Neural progenitor cell (in vitro differentiated cells): ENCODE measurements around the gene ARF1. TPM values are rescaled to one million over a fixed set of nuclear protein-coding genes. Genes with fewer than 3 reads are reported as not detected.

Experiments used
- DNase-seq: peaks from one replicate; pipeline ENCODE4 v3.0.0-alpha.2; 2016; ENCODE audit warnings: low spot score
- H2AFZ ChIP-seq: fragments of 200-600 bp; sonication (generic); replicated peaks from 2 replicates; pipeline ENCODE4 v1.6.1; 2016; ENCODE audit warnings: antibody characterized with exemption
- H3F3A ChIP-seq: fragments of 200-600 bp; sonication (generic); 2 replicates; pipeline ENCODE4 v1.6.1; 2016; ENCODE audit warnings: antibody characterized with exemption, low read depth
- H3K27ac ChIP-seq: fragments of 200-600 bp; sonication (generic); 2 replicates; pipeline ENCODE4 v1.5.1; 2016; ENCODE audit warnings: mild to moderate bottlenecking
- H3K27me3 ChIP-seq: fragments of 200-600 bp; sonication (generic); 2 replicates; pipeline ENCODE4 v1.6.1; 2016; ENCODE audit warnings: mild to moderate bottlenecking, moderate library complexity
- H3K36me3 ChIP-seq: fragments of 200-600 bp; sonication (generic); 2 replicates; pipeline ENCODE4 v1.5.1; 2016
- H3K4me1 ChIP-seq: fragments of 200-600 bp; sonication (generic); 2 replicates; pipeline ENCODE4 v1.6.1; 2016; ENCODE audit warnings: mixed run types
- H3K4me2 ChIP-seq: fragments of 200-600 bp; sonication (generic); 2 replicates; pipeline ENCODE4 v1.6.1; 2016
- H3K4me3 ChIP-seq: fragments of 200-600 bp; sonication (generic); 2 replicates; pipeline ENCODE4 v1.5.1; 2016
- H3K79me2 ChIP-seq: fragments of 200-600 bp; sonication (generic); 2 replicates; pipeline ENCODE4 v1.6.1; 2016; ENCODE audit warnings: low read depth
- H3K9ac ChIP-seq: fragments of 200-600 bp; sonication (generic); 2 replicates; pipeline ENCODE4 v1.6.1; 2016
- H3K9me3 ChIP-seq: fragments of 200-600 bp; sonication (generic); 2 replicates; pipeline ENCODE4 v1.5.1; 2016; ENCODE audit warnings: low read depth
- H4K20me1 ChIP-seq: fragments of 200-600 bp; sonication (generic); 2 replicates; pipeline ENCODE4 v1.6.1; 2016; ENCODE audit warnings: low read depth
- H3K27ac Mint-ChIP-seq: 3 replicates; pipeline ENCODE4 v1.8.0; 2021; ENCODE audit warnings: mixed read lengths
- H3K27me3 Mint-ChIP-seq: 2 replicates; pipeline ENCODE4 v1.8.0; 2022; ENCODE audit warnings: low read depth, mild to moderate bottlenecking, inconsistent platforms, moderate library complexity, mixed read lengths; ENCODE audit not compliant: insufficient read depth
- H3K36me3 Mint-ChIP-seq: 3 replicates; pipeline ENCODE4 v1.8.0; 2021; ENCODE audit warnings: mixed read lengths
- H3K4me1 Mint-ChIP-seq: 3 replicates; pipeline ENCODE4 v1.8.0; 2021; ENCODE audit warnings: mixed read lengths
- H3K4me3 Mint-ChIP-seq: 3 replicates; pipeline ENCODE4 v1.8.0; 2021; ENCODE audit warnings: mild to moderate bottlenecking, moderate library complexity, mixed read lengths
- H3K9me3 Mint-ChIP-seq: 3 replicates; pipeline ENCODE4 v1.8.0; 2020; ENCODE audit warnings: mixed read lengths
- CTCF ChIP-seq: fragments of 200-600 bp; sonication (generic); IDR thresholded peaks from 2 replicates; pipeline ENCODE4 v1.5.1; 2017; ENCODE audit warnings: antibody characterized with exemption, mild to moderate bottlenecking
- EZH2 ChIP-seq: fragments of 200-600 bp; sonication (generic); IDR thresholded peaks from 2 replicates; pipeline ENCODE4 v1.6.1; 2017; ENCODE audit warnings: antibody characterized with exemption, mild to moderate bottlenecking, moderate library complexity
- EZH2phosphoT487 ChIP-seq: fragments of 200-600 bp; sonication (generic); IDR thresholded peaks from 2 replicates; pipeline ENCODE4 v1.6.1; 2017; ENCODE audit warnings: antibody characterized with exemption
- total RNA-seq: library from RNA; depleted of rRNA; stranded (reverse); fragments of >200 nt; gene quantifications from 2 replicates; pipeline ENCODE4 v1.2.3, GENCODE V29; 2015; ENCODE audit warnings: low replicate concordance

Gene ARF1
- total RNA-seq, 1 donor from 2014 or later, result 95.1 TPM

- TF ChIP-seq EZH2 (no peak), EZH2phosphoT487 (no peak), CTCF (no peak)
- no peak overlapping the region for H3K4me2 ChIP-seq
- H3K27ac Mint-ChIP-seq, result no peak overlapping the region
- H4K20me1 ChIP-seq, result no peaks in the 10 kb centered on the region
- no peaks in the 10 kb centered on the region for H3K36me3 ChIP-seq
- H3K4me3 ChIP-seq, result no peak overlapping the region
- H3K9me3 ChIP-seq, result peaks cover 4% of the 10 kb centered on the region
- H3K27me3 Mint-ChIP-seq, result peaks cover 9% of the 10 kb centered on the region
- H2AFZ ChIP-seq, result no peak overlapping the region
- no peak overlapping the region for H3K4me3 Mint-ChIP-seq
- peaks cover 4% of the 10 kb centered on the region for H3K9me3 Mint-ChIP-seq
- peaks cover 14% of the 10 kb centered on the region for H3K4me1 Mint-ChIP-seq
- H3K36me3 Mint-ChIP-seq, result no peaks in the 10 kb centered on the region
- peaks cover 3% of the 10 kb centered on the region for H3K4me1 ChIP-seq
- H3K27me3 ChIP-seq, result peaks cover 8% of the 10 kb centered on the region
- peaks cover 14% of the 10 kb centered on the region for H3K79me2 ChIP-seq
- no peak overlapping the region for H3K27ac ChIP-seq
- H3F3A ChIP-seq, result no peaks in the 10 kb centered on the region
- H3K9ac ChIP-seq, result no peak overlapping the region
- no peak for DNase-seq
These were observed 29.7 kb downstream of the ARF1 start for GRCh38 chr1:228112167-228112566.

GRCh38 chr1:228112617-228113016, 30.1 kb downstream of the ARF1 start:
- Histone ChIP-seq H3K4me2 (no peak overlapping the region), H3K9ac (no peak overlapping the region), H3K9me3 (peaks cover 6% of the 10 kb centered on the region), H3K4me3 (no peak overlapping the region), H4K20me1 (no peaks in the 10 kb centered on the region), H3K27ac (no peak overlapping the region), H3K36me3 (no peaks in the 10 kb centered on the region), H3K4me1 (peaks cover 3% of the 10 kb centered on the region), H3F3A (no peaks in the 10 kb centered on the region), H3K79me2 (peaks cover 14% of the 10 kb centered on the region), H2AFZ (no peak overlapping the region), H3K27me3 (peaks cover 8% of the 10 kb centered on the region)
- Mint-ChIP-seq H3K4me1 (peaks cover 14% of the 10 kb centered on the region), H3K36me3 (peaks cover 1% of the 10 kb centered on the region), H3K9me3 (peaks cover 7% of the 10 kb centered on the region), H3K4me3 (no peak overlapping the region), H3K27me3 (peaks cover 9% of the 10 kb centered on the region), H3K27ac (no peak overlapping the region)
- no peak for TF ChIP-seq CTCF
- no peak for TF ChIP-seq EZH2
- no peak for TF ChIP-seq EZH2phosphoT487
- no peak for DNase-seq

GRCh38 chr1:228114827-228115226, 32.3 kb downstream of the ARF1 start:
- Histone ChIP-seq H3K79me2 (no peaks in the 10 kb centered on the region), H3K36me3 (no peaks in the 10 kb centered on the region), H4K20me1 (no peaks in the 10 kb centered on the region), H3K4me3 (no peak overlapping the region), H3K9ac (no peak overlapping the region), H3F3A (no peaks in the 10 kb centered on the region), H3K9me3 (peaks cover 20% of the 10 kb centered on the region), H2AFZ (no peak overlapping the region), H3K4me1 (no peaks in the 10 kb centered on the region), H3K4me2 (no peak overlapping the region), H3K27me3 (peaks cover 5% of the 10 kb centered on the region), H3K27ac (no peak overlapping the region)
- Mint-ChIP-seq H3K36me3 (peaks cover 4% of the 10 kb centered on the region), H3K27me3 (peaks cover 4% of the 10 kb centered on the region), H3K4me1 (peaks cover 5% of the 10 kb centered on the region), H3K9me3 (peaks cover 22% of the 10 kb centered on the region), H3K4me3 (no peak overlapping the region), H3K27ac (no peak overlapping the region)
- TF ChIP-seq EZH2, result no peak
- no peak for TF ChIP-seq CTCF
- TF ChIP-seq EZH2phosphoT487, result no peak
- DNase-seq, result no peak

GRCh38 chr1:228117335-228117734, 34.8 kb downstream of the ARF1 start:
- H3K4me3 ChIP-seq, result no peak overlapping the region
- no peak overlapping the region for H3K27ac ChIP-seq
- H3K36me3 Mint-ChIP-seq, result peaks cover 4% of the 10 kb centered on the region
- no peak overlapping the region for H3K4me3 Mint-ChIP-seq
- peaks cover 25% of the 10 kb centered on the region for H3K9me3 Mint-ChIP-seq
- no peaks in the 10 kb centered on the region for H4K20me1 ChIP-seq
- no peak overlapping the region for H3K9ac ChIP-seq
- H3K4me1 ChIP-seq, result no peaks in the 10 kb centered on the region
- H3K4me2 ChIP-seq, result no peak overlapping the region
- H3K27me3 ChIP-seq, result peaks cover 8% of the 10 kb centered on the region
- DNase-seq, result no peak
- TF ChIP-seq EZH2phosphoT487, result no peak
- TF ChIP-seq EZH2, result no peak
- TF ChIP-seq CTCF, result no peak
- no peaks in the 10 kb centered on the region for H3F3A ChIP-seq
- peaks cover 20% of the 10 kb centered on the region for H3K9me3 ChIP-seq
- no peak overlapping the region for H2AFZ ChIP-seq
- H3K27me3 Mint-ChIP-seq, result no peaks in the 10 kb centered on the region
- H3K36me3 ChIP-seq, result no peaks in the 10 kb centered on the region
- H3K4me1 Mint-ChIP-seq, result no peaks in the 10 kb centered on the region
- no peak overlapping the region for H3K27ac Mint-ChIP-seq
- H3K79me2 ChIP-seq, result no peaks in the 10 kb centered on the region
